CD4-positive, alpha-beta T cell (primary cell): ENCODE results near the gene PLEKHA1. TPM values are rescaled to one million over a fixed set of nuclear protein-coding genes. Genes with fewer than 3 reads are reported as not detected.

Experiments used
- ATAC-seq: fragments of 200-7000 bp; cut with Tn5 transposase; one replicate; pipeline ENCODE4 v1.10.0; 2022; ENCODE audit warnings: mild to moderate bottlenecking; ENCODE audit not compliant: poor library complexity
- CTCF ChIA-PET: fragments of 350-600 bp; sonication (Branson Sonifier 250); formaldehyde crosslinking; loops from one replicate; lab custom pipeline; 2021; ENCODE audit warnings: antibody characterized with exemption, inconsistent platforms; lab: Charles Lee
- POLR2A ChIA-PET: fragments of 350-600 bp; sonication (Branson Sonifier 250); formaldehyde crosslinking; loops from one replicate; lab custom pipeline; 2021; ENCODE audit warnings: antibody characterized with exemption, inconsistent platforms; lab: Charles Lee
- DNase-seq, 14 experiments: peaks; one replicate each; pipeline ENCODE4 v3.0.0-alpha.2; 2013 to 2020; ENCODE audit warnings: mixed read lengths in 2 of 14
- H3K27ac ChIP-seq, 2 donors: one replicate each; pipeline versions ENCODE4 v1.5.1 to v1.7.0; 2013; ENCODE audit warnings: low read length in 2 of 2, low read depth in 1 of 2, mild to moderate bottlenecking in 1 of 2
- H3K27me3 ChIP-seq, 2 experiments: 1 replicate in 1 of 2; 2 replicates in 1 of 2; pipeline versions ENCODE4 v1.6.1 to v1.7.0; 2013; ENCODE audit warnings: low read length in 2 of 2, control low read depth in 1 of 2, mild to moderate bottlenecking in 1 of 2, moderate library complexity in 1 of 2; ENCODE audit not compliant: insufficient read depth in 2 of 2, control insufficient read depth in 1 of 2
- H3K36me3 ChIP-seq: one replicate; pipeline ENCODE4 v1.6.1; 2013; ENCODE audit warnings: low read length, control low read depth; ENCODE audit not compliant: insufficient read depth
- H3K4me1 ChIP-seq: one replicate; pipeline ENCODE4 v1.6.1; 2013; ENCODE audit warnings: low read length, control low read depth; ENCODE audit not compliant: insufficient read depth
- H3K4me3 ChIP-seq: one replicate; pipeline ENCODE4 v1.5.1; 2013; ENCODE audit warnings: mild to moderate bottlenecking, low read length, moderate library complexity
- H3K9me3 ChIP-seq, 2 experiments: 1 replicate in 1 of 2; 2 replicates in 1 of 2; pipeline versions ENCODE4 v1.6.1 to v1.7.0; 2013; ENCODE audit warnings: low read length in 2 of 2, mild to moderate bottlenecking in 2 of 2, control low read depth in 1 of 2, moderate library complexity in 1 of 2; ENCODE audit not compliant: control insufficient read depth in 1 of 2, insufficient read depth in 1 of 2
- H3K27ac Mint-ChIP-seq: one replicate; pipeline ENCODE4 v1.8.0; 2020; ENCODE audit warnings: mixed read lengths
- H3K27me3 Mint-ChIP-seq: one replicate; pipeline ENCODE4 v1.8.0; 2021; ENCODE audit warnings: mixed read lengths
- H3K36me3 Mint-ChIP-seq: one replicate; pipeline ENCODE4 v1.8.0; 2021; ENCODE audit warnings: low read depth, mixed read lengths
- H3K4me1 Mint-ChIP-seq: one replicate; pipeline ENCODE4 v1.8.0; 2021; ENCODE audit warnings: low read depth, mixed read lengths
- H3K4me3 Mint-ChIP-seq: one replicate; pipeline ENCODE4 v1.8.0; 2020; ENCODE audit warnings: mild to moderate bottlenecking, mixed read lengths
- H3K9me3 Mint-ChIP-seq: one replicate; pipeline ENCODE4 v1.8.0; 2020; ENCODE audit warnings: mixed read lengths
- intact Hi-C, 2 experiments: fragments of 100-400 bp; cut with DNase I in 1 of 2; cut with micrococcal nuclease in 1 of 2; formaldehyde crosslinking; loops; one replicate each; pipeline versions ENCODE4 v1.15.1 to v1.9.0; 2023 to 2025; cut with DNase I, micrococcal nuclease
- microRNA-seq: library from miRNA; unstranded; fragments of <30 nt; microRNA quantifications from one replicate; pipeline ENCODE4 v1.2.0, GENCODE V29; 2021; ENCODE audit warnings: borderline microRNAs expressed, borderline replicate concordance
- total RNA-seq, 174 experiments: library from RNA in 2 of 174; stranded (reverse) in 2 of 174; gene quantifications; one replicate each; pipeline ENCODE4 v1.2.3 and lab custom pipeline; 2021 to 2026
- TF ChIP-seq, protein P1 (sequence below): fragments of 200-600 bp; IDR thresholded peaks from one replicate; pipeline ENCODE4 v1.8.0; 2022; ENCODE audit warnings: antibody characterized with exemption, mild to moderate bottlenecking

Gene PLEKHA1
- total RNA-seq, 2 experiments from 2014 or later, result 24.9 to 26.8 TPM

DNA sequence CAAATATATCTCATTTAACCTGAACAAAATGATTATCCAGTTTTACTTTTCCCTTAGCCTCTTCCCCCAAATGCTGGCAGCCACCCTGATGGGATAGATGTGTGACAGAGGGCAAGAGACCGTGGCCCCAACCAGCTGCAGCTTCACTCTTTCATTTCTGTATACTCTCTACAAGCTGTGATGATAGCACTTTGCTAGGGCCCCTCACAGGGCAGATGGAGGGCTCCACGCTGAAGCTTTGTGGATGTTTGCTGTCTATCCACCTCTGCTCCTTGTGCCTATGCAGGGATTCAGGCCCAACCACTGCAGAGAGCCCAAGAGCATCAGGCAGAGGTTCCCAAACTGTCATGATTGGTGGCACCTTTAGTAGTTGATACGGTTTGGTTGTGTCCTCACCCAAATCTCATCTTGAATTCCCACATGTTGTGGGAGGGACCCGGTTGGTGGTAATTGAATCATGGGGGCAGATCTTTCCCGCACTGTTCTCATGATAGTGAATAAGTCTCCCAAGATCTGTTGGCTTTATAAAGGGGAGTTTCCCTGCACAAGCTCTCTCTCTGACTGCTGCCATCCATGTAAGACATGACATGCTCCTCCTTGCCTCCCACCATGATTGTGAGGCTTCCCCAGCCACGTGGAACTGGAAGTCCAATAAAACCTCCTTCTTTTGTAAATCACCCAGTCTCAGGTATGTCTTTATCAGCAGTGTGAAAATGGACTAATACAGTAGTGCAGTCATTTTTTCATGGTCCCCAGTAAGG lies 107.0 kb downstream of the PLEKHA1 start:
- Histone ChIP-seq H3K27me3 (peaks cover 0 to 5% of the 10 kb centered on the region in 2 experiments), H3K4me3 (no peak overlapping the region), H3K9me3 (no peaks in the 10 kb centered on the region), H3K27ac (no peak overlapping the region), H3K36me3 (no peaks in the 10 kb centered on the region), H3K4me1 (no peaks in the 10 kb centered on the region)
- intact Hi-C loops, result no loop called here
- H3K27ac Mint-ChIP-seq, result no peak overlapping the region
- H3K4me3 Mint-ChIP-seq, result no peak overlapping the region
- ATAC-seq, result no peak
- peaks cover 19% of the 10 kb centered on the region for H3K27me3 Mint-ChIP-seq
- ChIA-PET CTCF (no interaction called here), POLR2A (no interaction called here)
- TF ChIP-seq, protein P1, sequence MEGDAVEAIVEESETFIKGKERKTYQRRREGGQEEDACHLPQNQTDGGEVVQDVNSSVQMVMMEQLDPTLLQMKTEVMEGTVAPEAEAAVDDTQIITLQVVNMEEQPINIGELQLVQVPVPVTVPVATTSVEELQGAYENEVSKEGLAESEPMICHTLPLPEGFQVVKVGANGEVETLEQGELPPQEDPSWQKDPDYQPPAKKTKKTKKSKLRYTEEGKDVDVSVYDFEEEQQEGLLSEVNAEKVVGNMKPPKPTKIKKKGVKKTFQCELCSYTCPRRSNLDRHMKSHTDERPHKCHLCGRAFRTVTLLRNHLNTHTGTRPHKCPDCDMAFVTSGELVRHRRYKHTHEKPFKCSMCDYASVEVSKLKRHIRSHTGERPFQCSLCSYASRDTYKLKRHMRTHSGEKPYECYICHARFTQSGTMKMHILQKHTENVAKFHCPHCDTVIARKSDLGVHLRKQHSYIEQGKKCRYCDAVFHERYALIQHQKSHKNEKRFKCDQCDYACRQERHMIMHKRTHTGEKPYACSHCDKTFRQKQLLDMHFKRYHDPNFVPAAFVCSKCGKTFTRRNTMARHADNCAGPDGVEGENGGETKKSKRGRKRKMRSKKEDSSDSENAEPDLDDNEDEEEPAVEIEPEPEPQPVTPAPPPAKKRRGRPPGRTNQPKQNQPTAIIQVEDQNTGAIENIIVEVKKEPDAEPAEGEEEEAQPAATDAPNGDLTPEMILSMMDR, result no peak
- H3K36me3 Mint-ChIP-seq, result no peaks in the 10 kb centered on the region
- no peaks in the 10 kb centered on the region for H3K4me1 Mint-ChIP-seq
- no peak for DNase-seq
- no peaks in the 10 kb centered on the region for H3K9me3 Mint-ChIP-seq

Small RNA genes lying within 50 kb of the gene (microRNA-seq; reads per million reads assigned to microRNA genes)
- gene MIR3941, result 12.2 reads per million, percentile 40 among the genes with 10 or more reads in this experiment

Other genes starting within 250 kb of the PLEKHA1 start
- gene BTBD16, start 103.4 kb upstream of the PLEKHA1 start, total RNA-seq, result not detected
- gene ARMS2, start 79.9 kb downstream of the PLEKHA1 start, total RNA-seq, result not detected
- gene HTRA1, start 86.8 kb downstream of the PLEKHA1 start, total RNA-seq, result not detected
- not detected for gene DMBT1, start 186.0 kb downstream of the PLEKHA1 start, total RNA-seq